SK-N-SH treated with all-trans-retinoic acid at 6 μM for 48 hours (cell line): ENCODE measurements around the gene EDA.

ENCODE experiments used
- ARNTL ChIP-seq: fragments of 450-650 bp; formaldehyde crosslinking; IDR thresholded peaks from 2 replicates; pipeline ENCODE4 v1.5.0; 2020; ENCODE audit warnings: low read depth, mild to moderate bottlenecking, moderate library complexity, borderline replicate concordance
- BACH2 ChIP-seq: fragments of 250-450 bp; sonication (Bioruptor Pico); IDR thresholded peaks from 2 replicates; pipeline ENCODE4 v1.9.0; 2021; ENCODE audit warnings: mild to moderate bottlenecking, borderline replicate concordance
- ESRRG ChIP-seq: fragments of 250-450 bp; sonication (Bioruptor Pico); IDR thresholded peaks from 2 replicates; pipeline ENCODE4 v1.6.1; 2021; ENCODE audit warnings: mild to moderate bottlenecking
- GLIS3 ChIP-seq: fragments of 250-450 bp; sonication (Bioruptor Pico); IDR thresholded peaks from 2 replicates; pipeline ENCODE4 v1.5.0; 2020; ENCODE audit warnings: mild to moderate bottlenecking, moderate library complexity
- RARB ChIP-seq: fragments of 250-450 bp; sonication (Bioruptor Pico); IDR thresholded peaks from 2 replicates; pipeline ENCODE4 v1.8.0; 2021; ENCODE audit warnings: mild to moderate bottlenecking, moderate library complexity
- SNAI2 ChIP-seq: fragments of 250-450 bp; sonication (Bioruptor Pico); IDR thresholded peaks from 2 replicates; pipeline ENCODE4 v1.5.0; 2020; ENCODE audit warnings: mild to moderate bottlenecking, moderate library complexity
- ZC3H10 ChIP-seq: fragments of 250-450 bp; sonication (Bioruptor Pico); IDR thresholded peaks from 2 replicates; pipeline ENCODE4 v1.5.1; 2021; ENCODE audit warnings: mild to moderate bottlenecking, moderate library complexity
- ZFP3 ChIP-seq: fragments of 250-450 bp; sonication (Bioruptor Pico); IDR thresholded peaks from 2 replicates; pipeline ENCODE4 v1.5.0; 2020; ENCODE audit warnings: mild to moderate bottlenecking, moderate library complexity
- TF ChIP-seq, protein P1 (sequence below): fragments of 250-450 bp; sonication (Bioruptor Pico); IDR thresholded peaks from 2 replicates; pipeline ENCODE4 v1.8.0; 2021; ENCODE audit warnings: low read depth, mild to moderate bottlenecking, moderate library complexity, borderline replicate concordance
- TF ChIP-seq, protein P2 (sequence below): fragments of 250-450 bp; sonication (Bioruptor Pico); IDR thresholded peaks from 2 replicates; pipeline ENCODE4 v1.5.1; 2021; ENCODE audit warnings: mild to moderate bottlenecking, moderate library complexity
- TF ChIP-seq, protein P3 (sequence below): fragments of 250-450 bp; sonication (Bioruptor Pico); IDR thresholded peaks from 2 replicates; pipeline ENCODE4 v1.5.1; 2020; ENCODE audit warnings: low read depth, mild to moderate bottlenecking, moderate library complexity

DNA sequence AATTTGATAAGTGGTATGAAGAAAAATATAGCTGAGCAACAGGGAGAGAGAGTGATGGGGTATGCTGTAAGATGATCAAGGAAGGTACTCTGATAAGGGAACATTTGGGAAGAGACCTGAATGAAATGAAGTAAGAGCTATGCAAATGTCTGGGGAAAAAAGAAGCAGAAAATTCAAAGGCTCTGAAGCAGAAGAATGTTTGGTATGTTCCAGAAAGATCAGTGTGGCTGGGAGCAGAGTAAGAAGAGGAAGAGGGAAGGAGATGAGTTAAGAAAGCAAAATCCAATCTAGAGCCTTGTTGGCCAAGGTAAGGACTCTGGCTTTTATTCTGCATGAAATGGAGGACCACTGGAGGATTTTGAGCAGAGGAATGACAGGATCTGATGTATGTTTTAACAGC lies 343.8 kb downstream of the EDA start:
- TF ChIP-seq, protein P1, sequence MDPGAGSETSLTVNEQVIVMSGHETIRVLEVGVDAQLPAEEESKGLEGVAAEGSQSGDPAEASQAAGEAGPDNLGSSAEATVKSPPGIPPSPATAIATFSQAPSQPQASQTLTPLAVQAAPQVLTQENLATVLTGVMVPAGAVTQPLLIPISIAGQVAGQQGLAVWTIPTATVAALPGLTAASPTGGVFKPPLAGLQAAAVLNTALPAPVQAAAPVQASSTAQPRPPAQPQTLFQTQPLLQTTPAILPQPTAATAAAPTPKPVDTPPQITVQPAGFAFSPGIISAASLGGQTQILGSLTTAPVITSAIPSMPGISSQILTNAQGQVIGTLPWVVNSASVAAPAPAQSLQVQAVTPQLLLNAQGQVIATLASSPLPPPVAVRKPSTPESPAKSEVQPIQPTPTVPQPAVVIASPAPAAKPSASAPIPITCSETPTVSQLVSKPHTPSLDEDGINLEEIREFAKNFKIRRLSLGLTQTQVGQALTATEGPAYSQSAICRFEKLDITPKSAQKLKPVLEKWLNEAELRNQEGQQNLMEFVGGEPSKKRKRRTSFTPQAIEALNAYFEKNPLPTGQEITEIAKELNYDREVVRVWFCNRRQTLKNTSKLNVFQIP (CRISPR knock-in tag) = no peak
- TF ChIP-seq GLIS3 (no peak), RARB (CRISPR knock-in tag) (no peak), ZFP3 (CRISPR knock-in tag) (no peak), SNAI2 (CRISPR knock-in tag) (no peak), BACH2 (CRISPR knock-in tag) (no peak), ZC3H10 (CRISPR knock-in tag) (no peak), ARNTL (CRISPR knock-in tag) (no peak), ESRRG (CRISPR knock-in tag) (no peak)
- TF ChIP-seq, protein P2, sequence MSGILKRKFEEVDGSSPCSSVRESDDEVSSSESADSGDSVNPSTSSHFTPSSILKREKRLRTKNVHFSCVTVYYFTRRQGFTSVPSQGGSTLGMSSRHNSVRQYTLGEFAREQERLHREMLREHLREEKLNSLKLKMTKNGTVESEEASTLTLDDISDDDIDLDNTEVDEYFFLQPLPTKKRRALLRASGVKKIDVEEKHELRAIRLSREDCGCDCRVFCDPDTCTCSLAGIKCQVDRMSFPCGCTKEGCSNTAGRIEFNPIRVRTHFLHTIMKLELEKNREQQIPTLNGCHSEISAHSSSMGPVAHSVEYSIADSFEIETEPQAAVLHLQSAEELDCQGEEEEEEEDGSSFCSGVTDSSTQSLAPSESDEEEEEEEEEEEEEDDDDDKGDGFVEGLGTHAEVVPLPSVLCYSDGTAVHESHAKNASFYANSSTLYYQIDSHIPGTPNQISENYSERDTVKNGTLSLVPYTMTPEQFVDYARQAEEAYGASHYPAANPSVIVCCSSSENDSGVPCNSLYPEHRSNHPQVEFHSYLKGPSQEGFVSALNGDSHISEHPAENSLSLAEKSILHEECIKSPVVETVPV = no peak
- TF ChIP-seq, protein P3, sequence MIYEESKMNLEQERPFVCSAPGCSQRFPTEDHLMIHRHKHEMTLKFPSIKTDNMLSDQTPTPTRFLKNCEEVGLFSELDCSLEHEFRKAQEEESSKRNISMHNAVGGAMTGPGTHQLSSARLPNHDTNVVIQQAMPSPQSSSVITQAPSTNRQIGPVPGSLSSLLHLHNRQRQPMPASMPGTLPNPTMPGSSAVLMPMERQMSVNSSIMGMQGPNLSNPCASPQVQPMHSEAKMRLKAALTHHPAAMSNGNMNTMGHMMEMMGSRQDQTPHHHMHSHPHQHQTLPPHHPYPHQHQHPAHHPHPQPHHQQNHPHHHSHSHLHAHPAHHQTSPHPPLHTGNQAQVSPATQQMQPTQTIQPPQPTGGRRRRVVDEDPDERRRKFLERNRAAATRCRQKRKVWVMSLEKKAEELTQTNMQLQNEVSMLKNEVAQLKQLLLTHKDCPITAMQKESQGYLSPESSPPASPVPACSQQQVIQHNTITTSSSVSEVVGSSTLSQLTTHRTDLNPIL = no peak
